Thymus (tissue), 11 donors: ENCODE data around the gene TUBB1. TPM values are rescaled to one million over a fixed set of nuclear protein-coding genes. Genes with fewer than 3 reads are reported as not detected.
"Not testable (repeated sequence)": the region's sequence is repeated elsewhere in the genome, so short reads cannot be mapped to it uniquely, and the experiment has no call there.

ENCODE experiments used
- DNase-seq, 9 donors: peaks; one replicate each; pipeline ENCODE4 v3.0.0-alpha.2; 2013; ENCODE audit warnings: low spot score in 9 of 9, low read depth in 6 of 9, missing footprints in 1 of 9
- H3K27ac ChIP-seq, 2 donors: one replicate each; pipeline ENCODE4 v1.5.1; 2013; ENCODE audit warnings: control low read depth in 1 of 2, low read depth in 1 of 2, low read length in 1 of 2, mild to moderate bottlenecking in 1 of 2, moderate library complexity in 1 of 2
- H3K27me3 ChIP-seq, 2 donors: one replicate each; pipeline ENCODE4 v1.5.1; 2013; ENCODE audit warnings: low read length in 1 of 2; ENCODE audit not compliant: control insufficient read depth in 2 of 2, insufficient read depth in 1 of 2
- H3K36me3 ChIP-seq, 2 donors: one replicate each; pipeline ENCODE4 v1.5.1; 2013; ENCODE audit warnings: low read length in 1 of 2, mild to moderate bottlenecking in 1 of 2, moderate library complexity in 1 of 2; ENCODE audit not compliant: control insufficient read depth in 2 of 2, insufficient read depth in 2 of 2
- H3K4me1 ChIP-seq, 2 donors: one replicate each; pipeline ENCODE4 v1.5.1; 2013; ENCODE audit warnings: low read length in 2 of 2; ENCODE audit not compliant: control insufficient read depth in 2 of 2, insufficient read depth in 2 of 2
- H3K4me3 ChIP-seq, 2 donors: one replicate each; pipeline ENCODE4 v1.5.1; 2013; ENCODE audit warnings: low read length in 2 of 2, control low read depth in 1 of 2, mild to moderate bottlenecking in 1 of 2
- H3K9me3 ChIP-seq, 2 donors: one replicate each; pipeline ENCODE4 v1.5.1; 2013; ENCODE audit warnings: low read length in 1 of 2, mild to moderate bottlenecking in 1 of 2; ENCODE audit not compliant: control insufficient read depth in 2 of 2, insufficient read depth in 1 of 2
- WGBS: extraction: QIAGEN DNeasy Blood & Tissue Kit; methylation state at CpG from one replicate; pipeline ENCODE4 v1.1.7; 2013; 5-methylcytosine and 5-hydroxymethylcytosine counted together
- polyA plus RNA-seq: library from polyadenylated mRNA; stranded (reverse); fragments of 200-250 nt; gene quantifications from one replicate; pipeline ENCODE4 v1.2.3, GENCODE V29; 2013
- total RNA-seq: library from RNA; stranded (reverse); fragments of 120-200 nt; gene quantifications from one replicate; pipeline ENCODE4 v1.2.4, GENCODE V29; 2013
- donor health status: healthy.

Gene TUBB1
- total and polyA plus RNA-seq, 2 donors: 0.14 to 0.47 TPM

DNA sequence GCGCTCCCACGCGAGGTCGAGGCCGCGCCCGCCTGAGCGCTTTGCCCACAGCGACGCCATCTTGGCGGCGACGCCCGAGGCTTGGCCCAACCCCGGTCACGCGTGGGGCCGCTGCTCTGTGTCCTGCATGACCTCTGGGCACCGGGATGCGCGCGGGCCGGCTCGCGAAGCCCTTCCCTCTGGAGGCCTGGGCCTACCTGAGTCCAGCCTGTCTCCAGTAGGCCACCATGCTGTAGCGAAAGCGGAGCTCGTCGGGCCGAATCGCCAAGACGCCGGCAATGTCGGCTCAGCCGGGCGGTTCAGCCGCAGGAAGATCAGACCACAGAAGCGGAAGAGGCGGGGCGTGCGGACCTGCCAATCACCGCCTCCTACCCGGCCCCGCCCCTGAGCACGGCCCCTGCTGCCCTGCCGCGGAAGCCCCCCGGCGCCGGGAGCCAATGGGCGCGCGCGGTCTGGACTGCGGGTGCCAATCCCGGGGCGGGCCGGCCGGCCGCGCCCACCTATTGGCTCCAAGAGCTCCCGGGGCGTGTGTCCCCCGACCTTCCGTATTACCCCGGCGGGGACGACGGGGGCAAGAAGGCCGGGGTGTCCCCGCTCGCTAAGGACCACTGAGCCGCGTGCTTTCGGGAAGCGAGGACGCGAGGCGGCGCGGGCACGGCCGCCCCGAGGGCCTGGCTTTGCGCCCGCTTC lies 12.9 kb downstream of the TUBB1 start, which contains the start of gene ATP5F1E:
ATP5F1E (minus strand) TSS at position 313 of the 690 bp plus-strand sequence; CDS start at position 229, 84 bp downstream.
- Histone ChIP-seq H3K9me3 (no peaks in the 10 kb centered on the region), H3K27ac (peak within 1 kb of the TSS; percentile 91 to 98), H3K36me3 (peaks cover 29 to 53% of the 10 kb centered on the region in 2 donors), H3K27me3 (no peaks in the 10 kb centered on the region), H3K4me3 (peak within 1 kb of the TSS; percentile 78 to 93), H3K4me1 (peaks cover 13 to 14% of the 10 kb centered on the region in 2 donors)
- under 1% methylated on average over 86 of the region's 86 CpGs for WGBS
- peak; percentile 76 to 97 (median 91) for DNase-seq

DNA sequence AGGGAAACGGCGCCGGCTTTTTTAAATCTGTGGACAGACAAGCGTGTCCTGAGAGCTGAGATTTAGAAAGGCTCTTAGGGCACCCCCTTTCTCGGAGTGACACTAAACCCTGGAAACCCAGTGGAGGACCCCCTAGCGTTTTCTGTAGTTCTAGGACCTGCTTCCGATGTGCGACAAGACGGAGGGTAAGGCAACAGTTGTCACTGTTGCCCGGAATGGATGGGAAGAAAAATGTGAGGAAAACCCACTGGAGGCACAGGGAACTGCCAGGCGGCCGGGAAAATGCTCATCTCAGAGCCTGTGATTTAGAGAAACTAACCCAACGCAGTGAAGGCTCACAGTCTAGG lies 13.5 kb downstream of the TUBB1 start:
- Histone ChIP-seq H3K27me3 (no peaks in the 10 kb centered on the region), H3K36me3 (peaks cover 30 to 54% of the 10 kb centered on the region in 2 donors), H3K4me1 (peaks cover 13 to 14% of the 10 kb centered on the region in 2 donors), H3K27ac (peak overlapping the region; percentile 89 to 91), H3K9me3 (no peaks in the 10 kb centered on the region), H3K4me3 (peak overlapping the region; percentile 78 to 93)
- no peak for DNase-seq
- 7% methylated on average over 13 of the region's 13 CpGs for WGBS

DNA sequence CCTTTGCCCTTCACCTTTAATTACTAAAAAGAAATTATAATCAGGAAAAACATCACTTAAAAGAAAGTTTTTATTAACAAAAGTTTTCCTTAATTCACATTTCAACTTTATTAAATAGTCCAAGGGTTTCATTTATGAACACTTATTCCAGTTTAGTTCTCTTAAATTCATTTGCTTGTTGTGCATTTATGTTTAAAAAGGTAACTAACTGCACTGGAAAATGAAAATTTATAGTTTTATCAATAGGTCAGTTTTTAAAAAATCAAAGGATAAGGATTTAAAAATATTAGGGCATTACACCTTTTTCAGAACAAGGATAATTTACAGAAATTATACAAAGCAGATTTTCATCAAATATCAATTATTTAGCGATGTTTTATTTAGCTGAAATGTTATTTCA lies 13.9 kb downstream of the TUBB1 start:
- H3K9me3 ChIP-seq: no peaks in the 10 kb centered on the region
- WGBS: 98% methylated on average over 1 of the region's 1 CpG
- H3K27ac ChIP-seq: peak overlapping the region in 1 of 2 donors; percentile 89
- H3K27me3 ChIP-seq: no peaks in the 10 kb centered on the region
- H3K4me3 ChIP-seq: peak overlapping the region; percentile 78 to 93
- H3K4me1 ChIP-seq: peaks cover 13 to 14% of the 10 kb centered on the region in 2 donors
- DNase-seq: no peak
- H3K36me3 ChIP-seq: peaks cover 34 to 54% of the 10 kb centered on the region in 2 donors

DNA sequence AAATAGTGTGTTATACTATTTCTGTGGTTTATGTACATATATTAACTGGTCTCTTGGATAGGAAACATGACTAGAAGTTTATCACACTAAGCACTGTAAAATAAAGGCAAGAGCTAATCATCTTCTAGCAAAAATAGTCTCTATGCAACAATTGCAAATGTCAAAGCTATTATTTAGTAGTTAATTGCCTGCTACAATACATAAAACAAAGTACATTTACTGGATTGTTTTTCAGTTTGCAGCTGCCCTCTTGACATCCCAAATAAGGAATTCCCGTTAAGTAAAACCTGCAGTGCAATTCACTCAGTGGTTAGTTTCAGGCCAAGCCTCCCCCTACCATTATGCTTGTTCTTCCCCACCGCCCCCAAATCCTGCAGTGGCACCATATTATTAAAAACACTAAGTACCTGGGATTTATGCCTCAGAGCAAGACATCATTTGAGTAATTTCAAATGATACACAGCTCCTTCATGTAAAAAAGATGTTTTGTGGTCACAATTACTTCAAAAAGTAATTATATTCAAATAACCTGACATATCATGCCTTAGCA lies 14.5 kb downstream of the TUBB1 start:
- Histone ChIP-seq H3K36me3 (peaks cover 30 to 52% of the 10 kb centered on the region in 2 donors), H3K27ac (no peak overlapping the region), H3K4me1 (peaks cover 13 to 14% of the 10 kb centered on the region in 2 donors), H3K27me3 (no peaks in the 10 kb centered on the region), H3K9me3 (no peaks in the 10 kb centered on the region), H3K4me3 (no peak overlapping the region)
- DNase-seq: no peak
- 97% methylated on average over 2 of the region's 2 CpGs for WGBS

DNA sequence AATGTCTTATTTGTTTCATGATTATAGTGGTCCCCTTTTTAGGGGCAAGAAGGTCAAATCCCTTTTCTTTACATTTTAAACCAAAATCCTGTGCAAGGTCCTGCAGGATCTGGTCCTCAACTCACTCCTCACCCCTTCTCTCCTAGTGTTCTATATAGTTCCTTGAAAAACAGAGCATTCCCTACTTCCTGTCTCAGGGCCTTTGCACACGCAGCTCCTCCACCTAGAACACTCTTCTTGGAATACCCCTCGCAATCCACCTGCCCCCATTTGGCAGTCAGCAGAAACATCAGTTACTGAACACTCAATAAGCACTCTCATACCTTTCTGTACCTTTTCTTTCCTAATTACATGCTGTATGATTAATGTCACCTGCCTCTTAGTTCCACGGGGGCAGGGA lies 16.2 kb downstream of the TUBB1 start:
- no peaks in the 10 kb centered on the region for H3K9me3 ChIP-seq
- H3K27me3 ChIP-seq: no peaks in the 10 kb centered on the region
- no peak for DNase-seq
- H3K4me1 ChIP-seq: peaks cover 17 to 19% of the 10 kb centered on the region in 2 donors
- WGBS: 95% methylated on average over 3 of the region's 3 CpGs
- peaks cover 26 to 40% of the 10 kb centered on the region in 2 donors for H3K36me3 ChIP-seq
- no peak overlapping the region for H3K4me3 ChIP-seq
- H3K27ac ChIP-seq: no peak overlapping the region

DNA sequence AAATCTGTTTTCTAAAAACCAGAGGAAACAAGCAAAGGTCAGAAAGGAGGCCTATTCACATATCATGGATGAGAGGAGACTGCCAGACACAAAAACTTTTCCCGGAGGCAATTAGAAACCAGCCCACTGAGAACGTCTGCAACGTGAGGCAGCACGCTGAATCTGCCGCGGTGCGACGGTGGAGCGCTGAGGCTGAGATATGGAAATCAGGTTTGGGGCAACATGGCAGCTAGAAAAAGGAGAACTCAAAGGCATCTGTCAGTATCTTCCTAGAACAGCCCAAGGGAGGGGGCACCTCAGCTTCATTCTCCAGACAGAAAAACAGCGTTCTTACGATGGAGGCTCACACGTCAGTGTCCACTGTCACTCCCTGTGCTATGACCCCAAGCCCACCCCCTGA lies 18.2 kb downstream of the TUBB1 start:
- H3K36me3 ChIP-seq: peaks cover 26 to 44% of the 10 kb centered on the region in 2 donors
- DNase-seq: no peak
- WGBS: 98% methylated on average over 12 of the region's 12 CpGs
- no peak overlapping the region for H3K4me3 ChIP-seq
- no peaks in the 10 kb centered on the region for H3K27me3 ChIP-seq
- H3K4me1 ChIP-seq: peaks cover 23 to 25% of the 10 kb centered on the region in 2 donors
- H3K27ac ChIP-seq: no peak overlapping the region
- no peaks in the 10 kb centered on the region for H3K9me3 ChIP-seq

DNA sequence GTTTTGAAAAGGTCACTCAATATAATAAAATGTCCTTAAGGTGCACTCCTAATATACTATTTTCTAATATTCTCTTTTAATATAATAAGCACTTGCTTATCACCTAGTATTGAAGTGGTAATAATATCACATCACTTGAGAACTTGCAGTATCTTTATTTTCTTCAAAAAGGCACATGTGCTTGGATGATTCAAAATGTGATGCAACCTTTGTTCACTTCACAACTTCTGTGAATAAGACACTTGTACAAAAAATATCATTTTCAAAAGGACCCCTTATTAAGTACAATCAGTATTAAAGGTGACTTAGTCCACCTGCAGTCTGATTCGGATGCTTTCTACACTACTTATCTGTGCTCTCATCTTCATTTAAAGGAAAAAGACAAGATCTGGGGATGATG lies 20.0 kb downstream of the TUBB1 start:
- WGBS: 13% methylated on average over 1 of the region's 1 CpG
- Histone ChIP-seq H3K4me3 (no peak overlapping the region), H3K36me3 (peaks cover 26 to 44% of the 10 kb centered on the region in 2 donors), H3K4me1 (peaks cover 25 to 27% of the 10 kb centered on the region in 2 donors), H3K27ac (no peak overlapping the region), H3K27me3 (no peaks in the 10 kb centered on the region), H3K9me3 (no peaks in the 10 kb centered on the region)
- no peak for DNase-seq

DNA sequence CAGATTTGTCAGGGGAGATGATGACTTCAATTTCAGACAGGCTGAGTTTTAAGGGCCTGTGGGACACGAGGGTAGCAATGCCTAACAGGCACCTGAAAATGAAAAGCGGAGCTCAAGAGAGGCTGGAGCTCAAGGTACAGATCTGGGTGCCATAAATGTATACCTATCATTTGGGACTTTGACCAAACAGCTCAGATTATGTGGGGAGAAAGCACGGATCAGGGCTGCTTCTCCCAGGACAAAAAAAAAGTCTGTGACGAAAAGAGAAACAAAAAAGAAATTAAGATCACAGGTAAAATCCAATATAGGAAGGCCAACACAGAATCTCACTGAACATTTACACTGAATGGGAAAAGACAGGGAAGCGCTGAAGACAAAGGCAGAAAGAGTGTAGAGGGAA lies 21.4 kb downstream of the TUBB1 start:
- WGBS: 95% methylated on average over 5 of the region's 5 CpGs
- Histone ChIP-seq H3K27ac (no peak overlapping the region), H3K27me3 (no peaks in the 10 kb centered on the region), H3K36me3 (peaks cover 22 to 36% of the 10 kb centered on the region in 2 donors), H3K4me1 (peaks cover 25 to 27% of the 10 kb centered on the region in 2 donors), H3K4me3 (no peak overlapping the region), H3K9me3 (no peaks in the 10 kb centered on the region)
- DNase-seq: no peak

DNA sequence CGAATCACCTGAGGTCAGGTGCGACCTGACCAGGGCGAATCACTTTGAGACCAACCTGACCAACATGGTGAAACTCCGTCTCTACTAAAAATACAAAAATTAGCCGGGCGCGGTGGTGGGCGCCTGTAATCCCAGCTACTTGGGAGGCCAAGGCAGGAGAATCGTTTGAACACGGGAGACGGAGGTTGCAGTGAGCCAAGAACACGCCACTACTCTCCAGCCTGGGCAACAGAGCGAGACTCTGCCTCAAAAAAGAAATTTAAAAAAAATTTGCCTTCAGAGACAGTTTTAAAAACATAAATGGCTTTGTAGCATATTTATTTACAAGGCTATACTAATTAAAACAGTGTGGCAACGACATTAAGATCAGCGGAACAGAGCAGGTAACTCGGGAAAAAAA lies 22.3 kb downstream of the TUBB1 start:
- not testable (repeated sequence) for H3K27ac ChIP-seq, H3K27me3 ChIP-seq, DNase-seq, H3K9me3 ChIP-seq
- Histone ChIP-seq H3K36me3 (peaks cover 14 to 28% of the 10 kb centered on the region in 2 donors), H3K4me3 (peak overlapping the region; percentile 90 to 92), H3K4me1 (peaks cover 25 to 27% of the 10 kb centered on the region in 2 donors)
- 98% methylated on average over 16 of the region's 16 CpGs for WGBS
